ENCODE measurements around the gene TMEM214.

Gene TMEM214

DNA sequence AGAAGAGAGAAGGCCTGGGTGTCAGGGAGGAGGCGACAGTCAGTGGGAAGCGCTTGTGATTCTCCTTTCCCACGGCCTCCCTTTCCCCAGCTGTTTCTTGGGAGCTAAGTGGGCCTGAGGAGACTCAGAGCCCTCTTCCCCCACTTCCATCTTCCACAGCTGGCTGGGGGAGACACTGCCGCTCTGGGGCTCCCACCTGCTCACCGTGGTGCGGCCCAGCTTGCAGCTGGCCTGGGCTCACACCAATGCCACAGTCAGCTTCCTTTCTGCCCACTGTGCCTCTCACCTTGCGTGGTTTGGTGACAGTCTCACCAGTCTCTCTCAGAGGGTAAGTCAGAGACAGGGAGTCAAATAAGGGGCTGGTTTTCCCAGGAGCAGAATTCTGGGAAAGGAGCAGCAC lies 7.1 kb downstream of the TMEM214 start:
- no peak for DNase-seq (ENCODE audit: low read depth in 2 of 2)

DNA sequence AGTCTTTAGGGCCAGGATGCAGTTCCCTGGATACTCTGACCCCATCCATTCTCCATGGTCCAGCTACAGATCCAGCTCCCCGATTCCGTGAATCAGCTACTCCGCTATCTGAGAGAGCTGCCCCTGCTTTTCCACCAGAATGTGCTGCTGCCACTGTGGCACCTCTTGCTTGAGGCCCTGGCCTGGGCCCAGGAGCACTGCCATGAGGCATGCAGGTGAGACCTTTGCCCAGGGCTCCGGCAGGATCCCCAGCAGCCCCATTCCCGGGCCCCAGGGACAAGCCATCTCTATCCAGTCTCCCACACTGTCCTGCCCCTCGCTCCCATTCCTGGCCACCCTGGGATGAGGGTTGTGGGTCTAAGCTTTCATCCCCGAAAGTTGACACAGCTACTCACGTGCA lies 7.5 kb downstream of the TMEM214 start:
- no peak for DNase-seq (ENCODE audit: low read depth in 2 of 2)

DNA sequence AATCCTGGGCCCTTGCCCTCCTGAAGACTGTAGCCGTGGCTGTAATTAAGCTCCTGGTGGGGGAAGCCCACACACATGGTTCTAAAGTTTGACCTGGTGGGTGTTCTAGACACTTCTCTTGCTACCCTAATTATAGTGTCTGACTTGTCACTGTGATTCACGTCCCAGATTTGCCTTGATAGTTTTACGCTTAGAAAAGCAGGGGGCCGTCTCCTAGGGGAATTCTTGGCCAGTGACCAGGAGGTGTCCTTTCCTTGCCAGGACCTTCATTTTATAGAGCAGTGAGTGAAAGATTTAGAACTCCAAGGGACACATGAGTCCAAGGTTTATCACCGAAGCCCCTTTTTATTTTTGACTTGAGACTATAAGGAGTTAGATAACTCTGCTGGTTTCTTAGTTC lies 9.0 kb downstream of the TMEM214 start:
- no peak for DNase-seq (ENCODE audit: low read depth in 2 of 2)

DNA sequence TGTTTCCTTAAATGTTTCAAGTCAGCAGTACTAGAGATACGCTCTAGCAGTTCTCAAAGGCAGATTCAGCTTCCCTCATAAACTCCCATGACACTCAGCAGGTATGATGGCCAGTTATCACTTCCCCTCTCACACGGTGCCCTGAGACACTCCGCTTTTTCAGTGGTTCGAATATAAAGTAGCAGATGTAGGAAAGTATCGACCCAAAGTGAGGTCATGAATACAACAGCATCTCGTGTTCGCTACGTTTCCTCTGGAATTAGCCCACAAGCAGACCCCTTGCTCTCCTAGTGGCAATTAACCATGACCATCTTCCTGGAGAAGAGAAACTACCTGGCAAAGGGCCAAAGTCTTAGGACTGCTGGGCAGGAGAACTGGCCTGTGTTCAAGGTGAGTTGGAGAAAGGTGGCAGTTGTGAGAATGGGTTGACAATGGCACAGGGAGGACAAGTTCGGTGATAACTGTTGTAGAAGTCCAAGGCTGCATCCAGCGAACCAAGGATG lies 9.4 kb downstream of the TMEM214 start:
- no peak for DNase-seq (ENCODE audit: low read depth in 2 of 2)

DNA sequence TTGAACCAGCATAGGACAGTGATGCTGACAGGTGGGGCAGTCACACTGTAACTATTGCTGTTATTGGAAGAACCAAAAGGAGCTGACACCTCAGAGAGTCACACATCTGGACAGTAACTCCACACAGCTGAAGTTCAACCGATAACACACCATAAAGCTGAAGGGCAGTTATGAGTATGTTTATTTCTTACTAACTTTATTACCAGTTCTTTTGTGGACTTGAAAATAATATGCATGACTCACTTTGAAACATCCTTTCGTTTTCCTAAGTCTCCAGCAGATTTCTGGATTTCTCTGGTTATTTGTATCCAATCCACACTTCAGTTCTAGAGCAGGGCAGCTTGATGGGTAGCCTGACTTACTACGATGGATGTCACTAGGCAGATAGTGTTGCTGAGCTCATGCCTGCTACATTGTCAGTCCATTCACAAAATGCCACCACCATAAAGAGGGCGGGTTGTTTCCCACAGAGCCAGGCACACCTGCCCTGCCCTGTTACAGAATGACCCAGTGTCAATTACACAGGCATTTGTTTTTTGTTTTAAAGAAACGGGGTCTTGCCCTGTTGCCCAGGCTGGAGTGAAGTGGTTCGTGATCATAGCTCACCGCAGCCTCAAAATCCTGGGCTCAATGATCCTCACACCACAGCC lies 10.3 kb downstream of the TMEM214 start:
- DNase-seq (ENCODE audit: low read depth in 2 of 2), result no peak

DNA sequence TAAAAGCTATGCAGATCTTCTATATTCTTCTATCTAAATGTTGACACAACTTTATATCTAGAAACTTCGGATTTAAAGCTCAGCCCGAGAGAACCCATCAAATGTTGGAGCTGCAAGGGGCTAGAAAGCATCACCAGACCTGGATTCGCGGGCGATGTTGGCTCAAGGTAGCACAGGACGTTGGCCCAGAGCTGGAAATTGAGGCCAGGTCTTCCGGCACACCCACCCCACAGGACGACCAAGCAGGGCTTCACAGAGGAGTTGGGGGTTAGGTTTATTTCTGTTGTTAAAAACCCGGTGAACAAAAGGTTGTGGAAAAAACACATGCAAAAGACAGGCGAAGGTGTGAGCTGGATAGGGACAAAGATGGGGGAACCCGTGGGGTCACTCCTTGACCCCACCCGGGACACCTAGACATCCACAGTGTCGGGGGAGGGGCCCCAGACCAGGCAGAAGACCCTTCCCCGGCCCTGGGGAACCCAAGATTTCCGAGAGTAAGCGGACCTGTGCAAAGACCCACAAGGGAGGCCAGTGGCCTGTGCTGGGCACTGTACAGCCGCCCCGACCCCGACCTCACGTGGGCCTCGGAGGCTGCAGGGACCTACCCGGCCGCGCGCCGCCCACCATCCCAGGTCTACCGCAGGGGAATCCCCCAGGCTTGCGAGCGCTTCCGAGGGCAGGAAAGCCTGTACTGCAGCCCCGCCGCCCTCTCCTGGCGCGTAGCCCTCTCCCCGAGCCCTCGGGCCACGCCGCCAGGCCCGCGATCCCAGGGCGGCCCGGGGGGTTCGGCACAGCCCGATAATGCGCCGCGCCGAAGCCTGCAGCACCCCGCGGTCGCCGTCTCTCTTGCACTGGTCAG lies 16.9 kb downstream of the TMEM214 start:
- DNase-seq (ENCODE audit: low read depth in 2 of 2), result peak; percentile 61 to 73

DNA sequence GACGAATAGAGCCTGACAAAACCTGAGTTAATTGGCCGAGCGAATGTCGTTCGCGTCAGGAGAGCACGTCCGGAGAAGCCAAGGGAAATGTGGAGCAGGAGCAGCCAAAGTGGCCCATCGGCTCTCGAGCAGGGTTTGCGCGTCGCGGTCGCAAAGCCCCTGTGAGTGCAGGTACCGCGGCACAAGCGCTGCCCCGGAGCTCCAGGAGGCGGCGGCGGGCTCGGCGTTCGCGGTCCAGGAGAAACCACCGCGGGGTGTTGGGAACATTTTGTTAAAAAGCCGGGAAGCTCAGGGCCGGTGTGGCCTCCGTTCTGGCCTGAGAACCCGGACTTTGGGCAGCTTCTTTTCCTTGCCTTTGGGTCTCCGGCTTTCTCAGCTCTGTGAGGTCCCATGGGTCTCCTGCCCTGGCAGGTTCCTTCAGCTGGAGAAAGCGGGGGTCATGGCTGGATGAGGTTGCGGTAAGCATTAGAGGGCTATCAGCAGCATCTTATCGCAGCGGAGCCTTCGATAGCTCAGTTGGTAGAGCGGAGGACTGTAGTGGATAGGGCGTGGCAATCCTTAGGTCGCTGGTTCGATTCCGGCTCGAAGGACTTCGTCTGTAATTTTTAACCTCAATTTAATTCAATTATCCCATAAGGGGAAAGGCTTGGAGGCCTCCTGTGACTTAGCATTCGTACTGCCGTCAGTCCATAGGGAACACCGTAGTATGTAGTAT lies 17.7 kb downstream of the TMEM214 start:
- DNase-seq (ENCODE audit: low read depth in 2 of 2), result peak; percentile 77 to 82

DNA sequence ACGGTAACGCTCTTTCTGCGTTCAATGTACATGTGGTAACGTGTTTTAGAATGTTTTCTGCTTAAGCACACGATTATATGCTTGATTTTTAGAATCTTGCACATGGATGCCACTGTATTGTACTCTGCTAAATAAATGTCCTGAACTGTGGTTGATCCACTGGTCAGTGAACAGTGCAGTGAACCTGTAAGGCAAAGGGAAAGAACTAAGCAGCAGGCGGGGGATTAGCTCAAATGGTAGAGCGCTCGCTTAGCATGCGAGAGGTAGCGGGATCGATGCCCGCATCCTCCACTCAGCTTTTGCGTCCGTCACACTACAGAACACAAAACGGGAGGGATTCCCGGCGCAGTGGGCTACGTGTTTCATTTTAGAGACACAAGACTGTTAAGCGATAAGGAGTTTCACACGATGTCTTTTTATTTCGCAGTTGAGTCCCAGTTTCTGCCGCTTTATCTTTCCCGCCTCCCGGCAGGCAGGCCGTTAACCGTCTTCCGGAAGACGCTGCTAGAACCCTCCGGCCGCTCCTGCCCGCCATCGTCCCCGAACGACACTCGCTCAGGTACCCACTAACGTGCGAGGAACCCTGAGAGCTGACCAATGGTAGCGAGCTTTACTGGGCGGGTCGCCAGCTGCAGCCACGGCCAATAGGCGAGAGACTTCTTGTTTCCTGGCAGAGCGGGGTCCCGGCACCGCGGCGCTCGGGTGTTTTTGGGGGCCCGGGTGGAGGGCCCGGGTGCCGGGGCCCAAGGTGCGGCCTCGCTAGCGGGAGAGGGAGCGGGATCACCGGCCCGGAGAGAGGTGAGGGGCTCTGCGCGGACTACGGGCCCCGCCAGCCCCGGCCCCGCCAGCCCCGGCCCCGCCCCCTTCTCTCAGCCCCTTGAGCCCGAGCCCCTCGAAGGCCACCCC lies 18.5 kb downstream of the TMEM214 start, which contains the start of gene AGBL5:
AGBL5 (plus strand) TSS at position 673 of the 906 bp plus-strand sequence. CDS start 1,291 bp downstream, outside the sequence.
- DNase-seq (ENCODE audit: low read depth in 2 of 2), result peak; percentile 91 to 93

DNA sequence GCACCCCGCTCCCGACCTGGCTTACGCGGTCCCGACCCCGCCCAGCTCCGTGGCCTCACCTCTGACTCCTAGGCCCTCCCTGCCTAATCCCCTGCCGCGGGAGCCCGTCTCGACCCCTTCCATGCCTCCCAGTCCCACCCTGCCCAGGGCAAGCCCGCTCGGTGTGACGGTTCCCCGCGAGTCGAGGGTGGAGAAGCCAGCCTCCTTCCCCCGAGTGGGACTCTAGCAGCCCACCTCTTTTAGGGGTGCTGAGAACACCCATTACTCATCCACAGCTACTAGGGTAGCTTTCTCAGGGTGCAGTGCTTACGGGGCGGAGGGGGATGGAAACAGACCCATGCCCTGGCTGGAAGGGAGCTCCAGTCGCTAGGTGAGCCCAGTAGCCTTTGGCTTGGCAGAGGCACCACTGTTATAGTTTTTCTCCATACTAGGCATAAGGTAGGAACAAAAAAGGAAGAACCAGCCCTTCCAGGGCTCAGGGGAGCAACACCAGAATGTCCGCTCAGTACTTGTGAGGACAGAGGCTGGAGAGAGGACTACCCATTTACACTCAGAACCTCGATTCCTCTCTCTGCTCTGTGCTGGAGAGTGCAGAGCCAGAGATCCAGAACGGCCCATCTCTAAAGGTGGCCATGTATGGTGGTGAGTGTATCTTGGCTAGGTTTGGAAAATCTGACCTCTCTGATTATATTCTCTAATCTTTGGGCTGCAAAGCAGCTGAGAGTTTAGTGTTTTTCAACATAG lies 19.3 kb downstream of the TMEM214 start:
- no peak for DNase-seq (ENCODE audit: low read depth in 2 of 2)

DNA sequence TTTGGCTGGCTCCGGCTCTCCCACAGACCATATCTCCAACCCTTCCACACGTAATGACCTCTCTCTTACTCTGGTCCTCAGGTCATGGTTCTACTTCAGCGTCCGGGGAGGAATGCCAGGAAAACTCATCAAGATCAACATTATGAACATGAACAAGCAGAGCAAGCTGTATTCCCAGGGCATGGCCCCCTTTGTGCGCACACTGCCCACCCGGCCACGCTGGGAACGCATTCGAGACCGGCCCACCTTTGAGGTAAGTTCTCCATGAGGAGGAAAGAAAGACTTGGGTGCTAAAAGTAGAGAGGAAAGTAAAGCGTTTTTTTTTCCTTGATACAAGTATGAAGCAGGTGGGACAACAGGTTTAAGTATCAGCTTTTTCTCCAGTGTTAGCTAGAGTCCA lies 20.6 kb downstream of the TMEM214 start:
- DNase-seq (ENCODE audit: low read depth in 2 of 2), result no peak

DNA sequence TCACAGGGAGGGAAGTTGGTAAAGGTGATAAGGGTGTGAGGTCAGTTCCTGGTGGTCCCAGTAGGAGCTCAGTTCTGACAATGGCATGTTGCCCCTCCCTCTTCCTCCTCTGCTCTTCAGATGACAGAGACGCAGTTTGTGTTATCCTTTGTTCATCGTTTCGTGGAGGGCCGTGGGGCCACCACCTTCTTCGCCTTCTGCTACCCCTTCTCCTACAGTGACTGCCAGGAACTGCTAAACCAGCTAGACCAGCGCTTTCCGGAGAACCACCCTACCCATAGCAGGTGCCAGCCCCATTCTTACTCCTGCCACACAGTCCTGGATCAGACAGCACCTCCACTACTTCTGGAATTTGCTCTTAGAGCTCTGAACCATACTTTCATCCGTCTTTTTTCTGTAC lies 21.0 kb downstream of the TMEM214 start:
- DNase-seq (ENCODE audit: low read depth in 2 of 2), result no peak

DNA sequence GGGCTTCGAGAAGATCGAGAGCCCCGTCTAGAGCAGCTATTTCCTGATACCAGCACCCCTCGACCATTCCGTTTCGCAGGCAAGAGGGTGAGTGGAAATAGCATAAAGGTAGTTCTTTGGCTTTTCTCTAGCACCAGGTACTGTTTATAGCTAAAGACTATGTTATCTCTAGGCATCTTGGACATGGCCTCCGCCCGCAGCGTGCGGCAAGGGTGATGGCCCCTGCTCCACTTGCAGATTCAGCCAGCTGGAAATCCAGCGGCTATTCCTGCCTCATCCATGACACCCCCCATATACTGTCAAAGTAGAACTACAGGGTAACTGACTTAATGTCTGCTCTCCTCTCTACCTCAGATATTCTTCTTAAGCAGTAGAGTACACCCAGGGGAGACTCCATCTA lies 22.0 kb downstream of the TMEM214 start:
- DNase-seq (ENCODE audit: low read depth in 2 of 2), result no peak

DNA sequence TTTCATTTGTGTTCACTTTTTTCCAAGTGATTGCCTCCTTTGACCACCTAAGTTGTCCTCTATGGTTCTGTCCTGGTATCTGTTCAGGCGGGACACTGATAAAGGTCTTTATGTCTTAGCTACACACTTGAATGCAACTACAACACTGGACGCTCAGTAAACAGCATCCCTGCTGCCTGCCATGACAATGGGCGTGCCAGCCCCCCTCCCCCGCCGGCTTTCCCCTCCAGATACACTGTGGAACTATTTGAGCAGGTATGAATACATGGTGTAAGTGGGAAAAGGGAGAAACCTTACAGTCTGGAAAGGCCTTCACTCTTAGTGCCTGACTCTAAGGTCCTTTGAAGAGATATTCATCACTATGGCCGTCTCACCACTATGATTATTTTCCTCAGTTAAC lies 24.4 kb downstream of the TMEM214 start:
- no peak for DNase-seq (ENCODE audit: low read depth in 2 of 2)

DNA sequence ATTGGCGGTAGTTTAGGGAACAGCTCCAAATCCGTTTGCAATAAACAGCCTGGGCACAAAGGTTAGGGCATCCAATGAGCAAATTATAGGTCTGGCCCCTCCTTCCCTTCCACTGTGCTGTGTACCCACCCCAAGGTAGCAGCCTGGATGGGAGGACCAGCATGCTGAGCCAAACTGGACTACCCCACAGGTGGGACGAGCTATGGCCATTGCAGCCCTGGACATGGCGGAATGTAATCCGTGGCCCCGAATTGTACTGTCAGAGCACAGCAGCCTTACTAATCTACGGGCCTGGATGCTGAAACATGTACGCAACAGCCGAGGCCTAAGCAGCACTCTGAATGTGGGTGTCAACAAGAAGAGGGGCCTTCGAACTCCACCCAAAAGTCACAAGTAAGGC lies 25.4 kb downstream of the TMEM214 start:
- DNase-seq (ENCODE audit: low read depth in 2 of 2), result no peak

DNA sequence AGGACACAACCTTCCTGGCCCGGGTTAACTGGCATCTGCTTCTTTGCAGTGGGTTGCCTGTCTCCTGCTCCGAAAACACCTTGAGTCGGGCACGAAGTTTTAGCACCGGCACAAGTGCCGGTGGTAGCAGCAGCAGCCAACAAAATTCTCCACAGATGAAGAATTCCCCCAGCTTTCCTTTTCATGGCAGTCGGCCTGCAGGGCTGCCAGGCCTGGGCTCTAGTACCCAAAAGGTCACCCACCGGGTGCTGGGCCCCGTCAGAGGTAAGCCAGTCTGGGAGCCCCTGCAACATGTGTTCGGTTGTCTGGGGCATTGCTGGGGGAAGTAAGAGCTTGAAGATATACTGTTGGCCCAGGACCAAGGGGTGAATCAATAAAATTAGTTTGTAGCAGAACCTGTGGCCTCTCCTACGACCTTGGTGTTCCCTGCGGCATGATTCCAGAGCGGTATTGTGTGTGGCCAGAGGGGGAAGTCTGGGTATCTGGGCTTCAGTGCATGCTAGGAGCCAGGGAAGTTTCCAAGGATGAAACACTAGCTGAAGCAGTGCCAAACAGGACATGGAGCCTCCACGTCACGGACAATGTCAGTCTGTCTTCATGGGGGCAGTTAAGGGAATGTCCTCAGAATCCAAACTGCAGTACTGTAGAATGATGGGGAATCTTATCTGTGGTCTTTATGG lies 26.5 kb downstream of the TMEM214 start:
- DNase-seq (ENCODE audit: low read depth in 2 of 2), result no peak

DNA sequence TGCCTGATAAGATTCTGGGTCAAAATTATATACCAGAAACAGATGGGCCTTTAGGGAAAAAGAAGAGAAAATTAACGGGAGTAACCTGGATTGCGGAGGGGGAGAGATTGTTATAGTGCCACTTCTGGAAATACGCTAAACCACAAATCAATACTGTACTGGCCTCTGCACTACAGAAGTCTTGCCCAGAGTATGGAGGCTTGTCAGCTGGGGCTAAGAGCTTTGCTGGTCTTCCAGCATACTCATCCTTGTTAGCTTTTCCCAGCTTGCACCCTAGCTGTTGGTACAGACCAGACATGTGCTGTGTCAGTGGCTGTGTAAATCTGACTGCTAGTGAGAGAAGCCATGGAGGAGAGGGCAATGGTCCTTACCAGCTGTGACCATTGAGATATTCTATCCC lies 27.6 kb downstream of the TMEM214 start:
- no peak for DNase-seq (ENCODE audit: low read depth in 2 of 2)

DNA sequence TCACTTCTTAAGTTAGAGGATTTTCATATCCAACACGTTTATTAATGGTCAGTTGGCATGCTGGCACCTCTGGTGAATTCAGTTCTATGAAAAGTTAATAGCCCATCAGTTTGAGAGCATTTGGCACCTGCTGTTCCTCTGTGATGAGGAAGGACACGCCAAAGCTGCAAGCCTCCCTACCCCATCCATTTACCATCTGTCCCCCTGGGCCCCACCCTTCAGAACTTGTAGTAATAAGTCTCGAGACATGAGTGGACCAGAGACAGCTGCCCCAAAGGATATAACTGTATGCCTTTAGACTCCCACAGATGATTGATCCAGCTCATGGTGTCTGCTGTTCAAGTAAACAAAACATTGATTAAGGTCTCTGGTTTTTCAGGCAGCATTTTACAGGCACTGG lies 32.4 kb downstream of the TMEM214 start:
- DNase-seq (ENCODE audit: low read depth in 2 of 2), result no peak

DNA sequence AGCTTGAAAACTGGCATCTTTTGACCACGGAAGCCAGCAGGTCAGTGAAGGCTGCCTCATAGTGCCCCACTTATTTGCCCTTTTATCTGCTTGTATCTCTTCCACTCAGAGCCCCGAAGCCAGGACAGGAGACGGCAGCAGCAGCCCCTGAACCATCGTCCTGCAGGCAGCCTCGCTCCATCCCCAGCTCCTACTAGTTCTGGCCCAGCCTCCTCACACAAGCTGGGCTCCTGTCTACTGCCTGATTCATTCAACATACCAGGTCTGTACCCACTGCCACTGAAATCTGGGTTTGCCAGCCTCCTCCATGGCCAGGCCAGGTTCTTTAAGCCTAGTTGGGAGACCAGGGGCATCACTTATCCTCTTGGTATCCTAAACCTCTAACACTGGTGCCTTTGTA lies 34.6 kb downstream of the TMEM214 start:
- no peak for DNase-seq (ENCODE audit: low read depth in 2 of 2)

DNA sequence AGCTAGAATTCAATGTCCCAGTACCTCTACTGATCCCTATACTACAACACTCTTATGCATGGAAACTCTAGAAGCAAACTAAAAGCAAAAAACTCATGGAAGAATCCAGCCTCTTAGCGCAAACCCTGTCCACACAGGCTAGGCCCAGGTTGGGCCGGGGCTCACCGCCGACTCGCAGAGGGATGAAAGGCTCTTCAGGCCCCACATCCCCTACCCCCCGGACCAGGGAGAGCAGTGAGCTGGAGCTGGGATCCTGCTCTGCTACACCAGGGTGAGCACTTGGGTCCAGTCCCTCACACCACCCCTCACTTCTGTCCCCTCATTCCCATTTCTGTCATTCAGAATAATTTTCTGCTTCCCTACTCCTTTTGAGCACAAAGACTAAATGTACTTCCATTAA lies 36.7 kb downstream of the TMEM214 start:
- no peak for DNase-seq (ENCODE audit: low read depth in 2 of 2)

DNA sequence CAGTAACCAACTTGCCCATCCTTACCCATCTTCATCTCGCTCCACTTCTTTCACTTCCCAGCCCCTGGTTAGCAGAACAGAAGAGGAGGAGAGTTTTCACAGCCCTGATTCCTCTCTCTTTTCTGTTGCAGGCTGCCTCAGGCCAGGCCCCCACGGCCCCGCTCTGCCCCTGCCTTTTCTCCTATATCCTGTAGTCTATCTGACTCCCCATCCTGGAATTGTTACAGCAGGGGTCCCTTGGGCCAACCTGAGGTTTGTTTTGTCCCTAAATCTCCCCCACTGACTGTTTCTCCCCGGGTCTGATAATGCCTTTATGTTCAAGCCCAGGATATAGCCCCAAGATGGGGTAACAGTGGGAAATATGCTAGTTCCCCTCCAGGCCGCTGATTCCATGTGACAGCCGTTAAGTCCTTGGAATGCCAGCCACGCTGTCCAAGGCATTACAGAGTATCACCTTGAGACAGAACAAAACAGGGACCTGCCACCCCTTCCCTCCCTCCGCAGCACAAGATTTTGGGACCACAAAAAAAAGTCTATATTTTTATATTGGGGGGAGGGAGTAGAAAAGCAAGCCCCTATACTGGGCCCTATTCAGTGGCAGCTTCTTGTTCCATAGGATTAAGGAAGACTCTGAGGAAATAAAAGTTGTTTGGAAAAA lies 37.3 kb downstream of the TMEM214 start:
- no peak for DNase-seq (ENCODE audit: low read depth in 2 of 2)
